ENCODE results near the gene GFRA1.

GFRA1 gene

GRCh38 chr10:116112232-116113231 is 160.5 kb downstream of the GFRA1 start:
- TF ChIP-seq CTCF (IDR thresholded peaks at IDR 0.05; ENCODE audit: low read depth, low read length) = no peak
- no peak overlapping the region for H3K4me3 ChIP-seq (ENCODE audit: low read depth, low read length)

- TF ChIP-seq CTCF (IDR thresholded peaks at IDR 0.05; ENCODE audit: low read depth, low read length) = no peak
- H3K4me3 ChIP-seq (ENCODE audit: low read depth, low read length) = no peak overlapping the region
Measured at GRCh38 chr10:116111483-116112095, 161.4 kb downstream of the GFRA1 start.

- no peak for TF ChIP-seq CTCF (IDR thresholded peaks at IDR 0.05; ENCODE audit: low read depth, low read length)
- H3K4me3 ChIP-seq (ENCODE audit: low read depth, low read length) = no peak overlapping the region
Measured at GRCh38 chr10:116110736-116111135, 162.3 kb downstream of the GFRA1 start.

- TF ChIP-seq CTCF (IDR thresholded peaks at IDR 0.05; ENCODE audit: low read depth, low read length) = no peak
- no peak overlapping the region for H3K4me3 ChIP-seq (ENCODE audit: low read depth, low read length)
Measured at GRCh38 chr10:116109881-116110280, 163.1 kb downstream of the GFRA1 start.

- no peak overlapping the region for H3K4me3 ChIP-seq (ENCODE audit: low read depth, low read length)
- no peak for TF ChIP-seq CTCF (IDR thresholded peaks at IDR 0.05; ENCODE audit: low read depth, low read length)
Measured at GRCh38 chr10:116109481-116109880, 163.5 kb downstream of the GFRA1 start.

GRCh38 chr10:116108095-116108494 is 164.9 kb downstream of the GFRA1 start:
- H3K4me3 ChIP-seq (ENCODE audit: low read depth, low read length) = no peak overlapping the region
- no peak for TF ChIP-seq CTCF (IDR thresholded peaks at IDR 0.05; ENCODE audit: low read depth, low read length)

GRCh38 chr10:116106611-116107010 is 166.4 kb downstream of the GFRA1 start:
- TF ChIP-seq CTCF (IDR thresholded peaks at IDR 0.05; ENCODE audit: low read depth, low read length) = no peak
- no peak overlapping the region for H3K4me3 ChIP-seq (ENCODE audit: low read depth, low read length)
